ENCODE measurements around the gene TRPM3. TPM values are rescaled to one million over a fixed set of nuclear protein-coding genes. Genes with fewer than 3 reads are reported as not detected.

TRPM3 gene
- total RNA-seq, 4 donors from 2014 or later, result 0.57 to 4.4 (median 1.4) TPM; not detected in 1

DNA sequence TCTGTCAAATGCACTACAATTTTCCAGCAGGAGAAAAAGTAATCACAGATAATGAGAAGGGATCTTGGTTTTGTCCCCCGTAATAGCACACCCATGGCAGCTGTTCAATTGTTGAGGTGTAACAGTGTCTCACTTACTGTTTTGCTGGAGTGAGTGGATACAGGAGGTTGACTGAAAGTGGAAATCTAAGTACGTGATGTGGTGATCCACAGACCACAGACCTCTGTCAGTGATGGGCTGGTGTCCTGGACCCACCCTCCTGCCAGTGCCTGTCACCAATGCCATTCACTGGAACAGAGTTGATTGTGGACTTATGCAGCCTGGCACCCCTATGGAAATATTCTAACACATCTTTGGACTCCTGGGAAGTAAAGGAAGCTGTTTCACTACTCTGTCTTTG lies 261.7 kb downstream of the TRPM3 start:
- TF ChIP-seq, protein P1, sequence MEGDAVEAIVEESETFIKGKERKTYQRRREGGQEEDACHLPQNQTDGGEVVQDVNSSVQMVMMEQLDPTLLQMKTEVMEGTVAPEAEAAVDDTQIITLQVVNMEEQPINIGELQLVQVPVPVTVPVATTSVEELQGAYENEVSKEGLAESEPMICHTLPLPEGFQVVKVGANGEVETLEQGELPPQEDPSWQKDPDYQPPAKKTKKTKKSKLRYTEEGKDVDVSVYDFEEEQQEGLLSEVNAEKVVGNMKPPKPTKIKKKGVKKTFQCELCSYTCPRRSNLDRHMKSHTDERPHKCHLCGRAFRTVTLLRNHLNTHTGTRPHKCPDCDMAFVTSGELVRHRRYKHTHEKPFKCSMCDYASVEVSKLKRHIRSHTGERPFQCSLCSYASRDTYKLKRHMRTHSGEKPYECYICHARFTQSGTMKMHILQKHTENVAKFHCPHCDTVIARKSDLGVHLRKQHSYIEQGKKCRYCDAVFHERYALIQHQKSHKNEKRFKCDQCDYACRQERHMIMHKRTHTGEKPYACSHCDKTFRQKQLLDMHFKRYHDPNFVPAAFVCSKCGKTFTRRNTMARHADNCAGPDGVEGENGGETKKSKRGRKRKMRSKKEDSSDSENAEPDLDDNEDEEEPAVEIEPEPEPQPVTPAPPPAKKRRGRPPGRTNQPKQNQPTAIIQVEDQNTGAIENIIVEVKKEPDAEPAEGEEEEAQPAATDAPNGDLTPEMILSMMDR (IDR thresholded peaks at IDR 0.05; ENCODE audit: low read depth), result no peak

DNA sequence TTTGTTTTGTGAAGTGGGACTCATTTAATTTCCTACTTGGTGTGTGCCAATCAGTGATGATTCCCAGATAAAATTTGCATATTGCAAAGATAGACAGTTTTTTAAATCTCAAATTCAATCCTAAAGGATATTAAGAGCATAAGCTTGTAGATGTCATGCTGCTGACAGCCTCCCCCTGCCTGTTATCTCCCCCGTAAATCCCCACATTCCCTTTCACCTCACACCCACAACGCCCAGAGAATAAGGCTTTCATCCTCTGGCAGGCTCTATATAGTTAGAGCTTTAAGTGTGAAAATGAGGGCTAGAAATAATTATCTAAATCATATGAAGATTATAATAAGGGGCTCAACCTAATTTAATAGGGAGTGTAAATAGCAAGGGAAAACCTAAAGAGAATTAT lies 265.0 kb downstream of the TRPM3 start:
- TF ChIP-seq, protein P1 (IDR thresholded peaks at IDR 0.05; ENCODE audit: low read depth), result no peak

DNA sequence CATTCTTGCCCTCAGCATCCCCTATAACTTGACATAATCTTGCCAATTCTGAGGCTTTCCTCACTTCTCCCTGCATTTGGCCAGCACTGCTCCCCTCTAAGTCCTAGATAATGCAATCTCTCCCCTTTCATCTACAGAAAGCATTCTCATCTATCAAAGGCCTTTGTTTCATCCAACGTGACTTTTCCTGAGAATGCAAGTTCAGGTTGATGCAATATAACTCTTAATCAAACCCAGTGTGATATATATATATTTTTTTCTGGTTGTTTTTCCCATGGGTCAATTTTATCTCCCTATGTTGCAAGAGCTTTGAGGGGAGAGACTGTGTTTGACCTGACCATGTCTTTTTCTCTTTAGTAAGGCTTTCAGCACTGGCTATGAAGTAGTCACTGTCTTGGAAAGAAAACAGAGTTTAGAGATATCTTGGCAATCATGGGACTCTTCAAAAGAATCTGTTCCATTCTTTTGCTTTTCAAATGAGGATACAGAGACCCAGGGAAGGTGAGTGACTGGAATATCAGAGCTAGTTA lies 268.6 kb downstream of the TRPM3 start:
- TF ChIP-seq, protein P1 (IDR thresholded peaks at IDR 0.05; ENCODE audit: low read depth), result no peak

DNA sequence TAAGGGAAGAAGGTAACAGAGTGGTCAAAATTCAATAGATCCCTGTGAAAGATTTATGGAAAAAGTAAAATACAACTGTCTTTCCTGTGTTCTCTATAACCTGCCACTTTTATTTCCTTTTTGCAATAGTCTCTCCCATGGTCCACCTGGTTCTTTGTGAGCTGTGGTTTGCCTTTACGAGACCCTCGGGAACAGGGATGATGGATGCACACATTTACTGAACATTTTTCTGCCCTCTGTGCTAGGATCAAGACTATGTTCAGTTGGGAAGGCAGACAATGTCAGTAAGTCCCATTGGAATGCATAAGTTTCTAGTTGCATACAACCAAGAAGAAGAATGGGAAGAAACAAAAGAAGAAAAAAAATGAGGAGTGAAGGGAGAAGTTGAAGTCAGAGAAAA lies 281.2 kb downstream of the TRPM3 start:
- TF ChIP-seq, protein P1 (IDR thresholded peaks at IDR 0.05; ENCODE audit: low read depth), result no peak

DNA sequence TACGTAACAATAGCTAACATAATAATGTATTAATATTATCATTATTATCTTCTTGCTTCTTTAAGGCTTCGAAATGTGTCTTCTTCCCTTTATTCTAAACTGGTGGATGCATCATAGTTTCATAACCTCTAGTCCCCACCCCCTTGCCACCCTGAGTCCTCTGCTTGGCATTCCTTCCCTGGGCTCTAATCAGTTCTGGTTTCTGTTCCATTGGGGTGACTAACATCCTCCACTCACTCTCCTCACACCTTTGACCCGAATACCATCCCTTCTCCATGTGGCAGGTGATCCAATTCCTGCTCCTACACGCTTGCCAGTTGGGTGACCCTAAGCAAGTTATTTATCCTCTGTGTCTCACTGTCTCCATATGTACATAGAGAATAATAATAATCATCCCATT lies 286.1 kb downstream of the TRPM3 start:
- TF ChIP-seq, protein P1 (IDR thresholded peaks at IDR 0.05; ENCODE audit: low read depth), result no peak

DNA sequence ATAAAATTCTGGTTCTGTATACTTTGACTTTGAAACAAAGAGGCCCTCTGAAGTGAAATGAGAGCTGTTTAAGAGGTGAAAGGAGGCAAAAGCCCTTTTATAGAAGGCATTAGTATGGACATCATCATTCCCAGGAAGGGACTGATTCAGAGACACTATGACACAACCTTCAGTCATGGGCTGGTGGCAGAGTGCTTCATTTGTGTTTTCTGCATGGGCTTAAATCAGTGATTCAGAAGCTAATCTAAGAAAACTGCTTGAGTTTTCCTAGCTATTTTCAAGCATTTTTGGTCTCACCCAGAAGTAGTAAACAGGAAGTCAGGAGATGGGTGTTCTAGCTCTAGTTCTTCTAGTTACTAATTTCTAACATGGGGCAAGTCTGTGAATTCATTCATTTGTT lies 288.9 kb downstream of the TRPM3 start:
- TF ChIP-seq, protein P1 (IDR thresholded peaks at IDR 0.05; ENCODE audit: low read depth), result no peak

DNA sequence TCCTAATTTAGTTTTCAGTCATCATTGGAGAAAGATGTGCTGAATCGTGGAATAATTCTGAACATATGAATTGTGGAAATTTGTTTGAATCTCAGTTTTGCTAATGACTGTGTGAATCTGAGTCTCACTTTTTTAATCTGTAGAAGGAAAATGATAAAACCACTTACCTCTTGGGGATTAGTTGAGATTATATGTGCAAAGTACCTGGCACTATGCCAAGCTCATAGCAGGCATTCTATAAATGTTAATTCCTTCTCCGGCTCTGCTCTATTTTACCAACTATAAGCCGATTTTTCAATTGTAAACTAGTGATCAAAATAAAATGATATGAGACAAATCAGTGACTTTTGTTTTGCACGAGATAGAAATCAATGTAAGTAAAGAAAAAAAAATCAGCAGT lies 290.8 kb downstream of the TRPM3 start:
- TF ChIP-seq, protein P1 (IDR thresholded peaks at IDR 0.05; ENCODE audit: low read depth), result no peak

Measured in subcutaneous adipose tissue (tissue), 4 donors.